NCI-H1048 (cell line): ENCODE results near the gene KPNB1.
"Not testable (repeated sequence)": the region's sequence is repeated elsewhere in the genome, so short reads cannot be mapped to it uniquely, and the experiment has no call there.

Experiments used
- DNase-seq: peaks from one replicate; lab custom pipeline; 2025; lab: John Stamatoyannopoulos, UW

Gene KPNB1

GRCh38 chr17:47676510-47677165, 26.9 kb downstream of the KPNB1 start:
- DNase-seq = no peak

- no peak for DNase-seq
These were observed 28.5 kb downstream of the KPNB1 start for GRCh38 chr17:47678196-47678595.

- no peak for DNase-seq
These were observed 32.4 kb downstream of the KPNB1 start for GRCh38 chr17:47682138-47682537.

- not testable (repeated sequence) for DNase-seq
These were observed 33.0 kb downstream of the KPNB1 start for GRCh38 chr17:47682727-47683126.

- DNase-seq = no peak
These were observed 34.3 kb downstream of the KPNB1 start for GRCh38 chr17:47684025-47684424.

- DNase-seq = no peak
These were observed 34.9 kb downstream of the KPNB1 start for GRCh38 chr17:47684535-47685193.

GRCh38 chr17:47685556-47686275, 36.0 kb downstream of the KPNB1 start:
- DNase-seq = no peak

- DNase-seq = no peak
These were observed 36.5 kb downstream of the KPNB1 start for GRCh38 chr17:47686276-47686635.

GRCh38 chr17:47686664-47687327, 37.1 kb downstream of the KPNB1 start:
- DNase-seq = no peak

GRCh38 chr17:47687328-47687690, 37.6 kb downstream of the KPNB1 start:
- no peak for DNase-seq

GRCh38 chr17:47687748-47688147, 38.0 kb downstream of the KPNB1 start:
- no peak for DNase-seq

- DNase-seq = no peak
These were observed 40.4 kb downstream of the KPNB1 start for GRCh38 chr17:47690121-47690520.

- no peak for DNase-seq
These were observed 42.6 kb downstream of the KPNB1 start for GRCh38 chr17:47692137-47692894.

- DNase-seq = no peak
These were observed 43.4 kb downstream of the KPNB1 start for GRCh38 chr17:47692895-47693730.

GRCh38 chr17:47693731-47694580, 44.2 kb downstream of the KPNB1 start, which contains the start of gene TBKBP1:
Gene TBKBP1, plus strand, starts transcription at chr17:47694161. Its CDS starts 1,952 bp downstream, at chr17:47696113.
- no peak for DNase-seq

GRCh38 chr17:47694581-47695428, 45.1 kb downstream of the KPNB1 start:
- no peak for DNase-seq

- DNase-seq = no peak
These were observed 46.0 kb downstream of the KPNB1 start for GRCh38 chr17:47695429-47696376.
